OCI-LY1 (cell line): ENCODE data around the gene FGF14.

ENCODE experiments used
- H2AFZ ChIP-seq: fragments of 200-600 bp; sonication (generic), shearing (Covaris generic); 2 replicates; pipeline ENCODE4 v1.6.0; 2014; ENCODE audit warnings: antibody characterized with exemption, mild to moderate bottlenecking, low read length
- H3F3A ChIP-seq: fragments of 200-600 bp; sonication (generic), shearing (Covaris generic); 2 replicates; pipeline ENCODE4 v1.6.0; 2014; ENCODE audit warnings: mild to moderate bottlenecking, antibody characterized with exemption, low read length, moderate library complexity; ENCODE audit not compliant: insufficient read depth
- H3K27ac ChIP-seq: fragments of 200-600 bp; sonication (generic); 2 replicates; pipeline ENCODE4 v1.5.1; 2014; ENCODE audit warnings: low read length, mixed run types, mild to moderate bottlenecking, low read depth; ENCODE audit not compliant: poor library complexity, severe bottlenecking
- H3K27me3 ChIP-seq: fragments of 200-600 bp; sonication (generic); 2 replicates; pipeline ENCODE4 v1.6.0; 2014; ENCODE audit warnings: antibody characterized with exemption, mild to moderate bottlenecking, low read length, moderate library complexity; ENCODE audit not compliant: insufficient read depth
- H3K36me3 ChIP-seq: fragments of 200-600 bp; sonication (generic); 2 replicates; pipeline ENCODE4 v1.6.1; 2014; ENCODE audit warnings: mild to moderate bottlenecking, antibody characterized with exemption, low read length, moderate library complexity, mixed read lengths; ENCODE audit not compliant: insufficient read depth
- H3K4me1 ChIP-seq: fragments of 200-600 bp; sonication (generic); 2 replicates; pipeline ENCODE4 v1.5.1; 2014; ENCODE audit warnings: mild to moderate bottlenecking, low read length, moderate library complexity; ENCODE audit not compliant: insufficient read depth, severe bottlenecking
- H3K4me2 ChIP-seq: fragments of 200-600 bp; sonication (generic), shearing (Covaris generic); 2 replicates; pipeline ENCODE4 v1.6.1; 2014; ENCODE audit warnings: low read length
- H3K4me3 ChIP-seq: fragments of 200-600 bp; sonication (generic); 2 replicates; pipeline ENCODE4 v1.5.1; 2014; ENCODE audit warnings: low read length, low read depth, mild to moderate bottlenecking, mixed read lengths; ENCODE audit not compliant: poor library complexity, severe bottlenecking
- H3K79me2 ChIP-seq: fragments of 200-600 bp; shearing (Covaris generic); 2 replicates; pipeline ENCODE4 v1.6.1; 2016; ENCODE audit warnings: mixed run types, low read length, mixed read lengths; ENCODE audit not compliant: insufficient read depth
- H3K9ac ChIP-seq: fragments of 200-600 bp; sonication (generic), shearing (Covaris generic); 2 replicates; pipeline ENCODE4 v1.6.1; 2014; ENCODE audit warnings: mild to moderate bottlenecking, low read length, mixed read lengths
- H3K9me2 ChIP-seq: fragments of 200-600 bp; sonication (generic), shearing (Covaris generic); 2 replicates; pipeline ENCODE4 v1.6.1; 2014; ENCODE audit warnings: low read depth, mild to moderate bottlenecking, low read length, mixed read lengths
- H3K9me3 ChIP-seq: fragments of 200-600 bp; shearing (Covaris generic); 2 replicates; pipeline ENCODE4 v1.6.1; 2014; ENCODE audit warnings: low read length, mixed read lengths
- H4K20me1 ChIP-seq: fragments of 200-600 bp; sonication (generic), shearing (Covaris generic); 2 replicates; pipeline ENCODE4 v1.6.0; 2016; ENCODE audit warnings: mild to moderate bottlenecking, low read length; ENCODE audit not compliant: insufficient read depth
- CTCF ChIP-seq: fragments of 200-600 bp; sonication (generic), shearing (Covaris generic); IDR thresholded peaks from 2 replicates; pipeline ENCODE4 v1.5.1; 2017; ENCODE audit warnings: mild to moderate bottlenecking, antibody characterized with exemption, low read length, moderate library complexity, mixed read lengths
- EZH2 ChIP-seq: fragments of 200-600 bp; sonication (generic), shearing (Covaris generic); IDR thresholded peaks from 2 replicates; pipeline ENCODE4 v1.8.0; 2017; ENCODE audit warnings: borderline replicate concordance, mixed run types, mild to moderate bottlenecking, antibody characterized with exemption, low read length, moderate library complexity, mixed read lengths

Gene FGF14

GRCh38 chr13:102291587-102292218 is 110.1 kb downstream of the FGF14 start:
- no peaks in the 10 kb centered on the region for H3K4me1 ChIP-seq
- H4K20me1 ChIP-seq = no peaks in the 10 kb centered on the region
- no peak overlapping the region for H3K4me2 ChIP-seq
- no peaks in the 10 kb centered on the region for H3F3A ChIP-seq
- no peaks in the 10 kb centered on the region for H3K79me2 ChIP-seq
- H3K9ac ChIP-seq = no peak overlapping the region
- no peaks in the 10 kb centered on the region for H3K9me2 ChIP-seq
- H3K36me3 ChIP-seq = no peaks in the 10 kb centered on the region
- H2AFZ ChIP-seq = no peak overlapping the region
- no peak overlapping the region for H3K27ac ChIP-seq
- H3K27me3 ChIP-seq = no peaks in the 10 kb centered on the region
- no peaks in the 10 kb centered on the region for H3K9me3 ChIP-seq
- no peak overlapping the region for H3K4me3 ChIP-seq
- TF ChIP-seq EZH2 = no peak
- no peak for TF ChIP-seq CTCF

- TF ChIP-seq CTCF (no peak), EZH2 (no peak)
- Histone ChIP-seq H3K27me3 (no peaks in the 10 kb centered on the region), H3K4me1 (no peaks in the 10 kb centered on the region), H3K4me3 (no peak overlapping the region), H2AFZ (no peak overlapping the region), H3K9me2 (no peaks in the 10 kb centered on the region), H3F3A (no peaks in the 10 kb centered on the region), H3K27ac (no peak overlapping the region), H4K20me1 (no peaks in the 10 kb centered on the region), H3K36me3 (no peaks in the 10 kb centered on the region), H3K4me2 (no peak overlapping the region), H3K9me3 (no peaks in the 10 kb centered on the region), H3K9ac (no peak overlapping the region), H3K79me2 (no peaks in the 10 kb centered on the region)
These were observed 112.2 kb downstream of the FGF14 start for GRCh38 chr13:102289606-102290005.

GRCh38 chr13:102286326-102286725 is 115.5 kb downstream of the FGF14 start:
- H2AFZ ChIP-seq = no peak overlapping the region
- H3K9ac ChIP-seq = no peak overlapping the region
- no peak overlapping the region for H3K4me2 ChIP-seq
- no peak overlapping the region for H3K4me3 ChIP-seq
- H3K9me3 ChIP-seq = no peaks in the 10 kb centered on the region
- H4K20me1 ChIP-seq = no peaks in the 10 kb centered on the region
- no peaks in the 10 kb centered on the region for H3F3A ChIP-seq
- no peaks in the 10 kb centered on the region for H3K9me2 ChIP-seq
- TF ChIP-seq EZH2 (no peak), CTCF (no peak)
- H3K79me2 ChIP-seq = no peaks in the 10 kb centered on the region
- no peak overlapping the region for H3K27ac ChIP-seq
- no peaks in the 10 kb centered on the region for H3K36me3 ChIP-seq
- no peaks in the 10 kb centered on the region for H3K27me3 ChIP-seq
- no peaks in the 10 kb centered on the region for H3K4me1 ChIP-seq
